ENCODE results near the gene PRKAG2.

DNA sequence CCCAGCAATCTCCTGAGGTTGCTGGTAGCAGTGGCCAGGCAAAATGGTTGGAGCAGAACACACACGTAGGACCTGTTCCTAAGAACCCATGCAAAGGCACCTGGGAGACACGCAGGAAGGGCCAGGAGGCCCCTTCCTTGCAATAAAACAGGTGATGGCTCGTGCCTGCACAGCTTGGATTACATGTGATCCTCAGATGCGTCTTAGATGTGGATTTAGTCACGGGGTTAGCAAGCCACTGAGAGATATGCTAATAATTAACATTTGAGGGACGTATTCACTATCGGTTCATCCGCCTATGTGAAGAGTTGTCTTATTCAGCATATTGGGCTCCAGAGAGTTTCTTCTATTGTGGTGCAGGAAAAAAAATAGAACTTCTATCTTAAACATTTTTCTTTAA, 352.6 kb downstream of the PRKAG2 start:
- TF ChIP-seq GTF2F1 (IDR thresholded peaks at IDR 0.05; ENCODE audit: borderline replicate concordance, low read depth, low read length), result no peak
- TF ChIP-seq, protein P1, sequence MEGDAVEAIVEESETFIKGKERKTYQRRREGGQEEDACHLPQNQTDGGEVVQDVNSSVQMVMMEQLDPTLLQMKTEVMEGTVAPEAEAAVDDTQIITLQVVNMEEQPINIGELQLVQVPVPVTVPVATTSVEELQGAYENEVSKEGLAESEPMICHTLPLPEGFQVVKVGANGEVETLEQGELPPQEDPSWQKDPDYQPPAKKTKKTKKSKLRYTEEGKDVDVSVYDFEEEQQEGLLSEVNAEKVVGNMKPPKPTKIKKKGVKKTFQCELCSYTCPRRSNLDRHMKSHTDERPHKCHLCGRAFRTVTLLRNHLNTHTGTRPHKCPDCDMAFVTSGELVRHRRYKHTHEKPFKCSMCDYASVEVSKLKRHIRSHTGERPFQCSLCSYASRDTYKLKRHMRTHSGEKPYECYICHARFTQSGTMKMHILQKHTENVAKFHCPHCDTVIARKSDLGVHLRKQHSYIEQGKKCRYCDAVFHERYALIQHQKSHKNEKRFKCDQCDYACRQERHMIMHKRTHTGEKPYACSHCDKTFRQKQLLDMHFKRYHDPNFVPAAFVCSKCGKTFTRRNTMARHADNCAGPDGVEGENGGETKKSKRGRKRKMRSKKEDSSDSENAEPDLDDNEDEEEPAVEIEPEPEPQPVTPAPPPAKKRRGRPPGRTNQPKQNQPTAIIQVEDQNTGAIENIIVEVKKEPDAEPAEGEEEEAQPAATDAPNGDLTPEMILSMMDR (IDR thresholded peaks at IDR 0.05; ENCODE audit: control extremely low read depth in 1 of 3, insufficient read depth in 1 of 3, low read depth in 1 of 3, low read length in 3 of 3), result no peak
- TF ChIP-seq TAF1 (IDR thresholded peaks at IDR 0.05; ENCODE audit: low read depth, low read length), result no peak
- no peak for TF ChIP-seq RFX5 (IDR thresholded peaks at IDR 0.05; ENCODE audit: borderline replicate concordance, low read depth, low read length)
- no peak for TF ChIP-seq RAD21 (IDR thresholded peaks at IDR 0.05 in 1 of 2, conservative IDR thresholded peaks at IDR 0.05 in 1 of 2; ENCODE audit: low read depth in 2 of 2, low read length in 2 of 2)
- no peak for TF ChIP-seq EP300 (IDR thresholded peaks at IDR 0.05; ENCODE audit: borderline replicate concordance in 1 of 2, low read depth in 2 of 2, low read length in 2 of 2)
- no peak for TF ChIP-seq POLR2A (IDR thresholded peaks at IDR 0.05; ENCODE audit: control extremely low read depth in 1 of 2, low read depth in 2 of 2, low read length in 2 of 2)
- TF ChIP-seq CHD2 (IDR thresholded peaks at IDR 0.05; ENCODE audit: low read length), result no peak
- TF ChIP-seq EZH2 (IDR thresholded peaks at IDR 0.05; ENCODE audit: low read depth, low read length, severe bottlenecking), result no peak
- no peak for TF ChIP-seq BCL11A (IDR thresholded peaks at IDR 0.05; ENCODE audit: low read depth in 2 of 2, low read length in 2 of 2)
- no peak for TF ChIP-seq ASH2L (IDR thresholded peaks at IDR 0.05; ENCODE audit: low read length)
- TF ChIP-seq CHD1 (IDR thresholded peaks at IDR 0.05; ENCODE audit: low read depth, low read length), result no peak

Measured in H1 (cell line).